Astrocyte (in vitro differentiated cells and primary cell): Measurements from ENCODE around the gene SDK1.

Experiments used
- CTCF ChIP-seq: IDR thresholded peaks from 2 replicates; pipeline ENCODE4 v1.5.1; 2011; ENCODE audit warnings: low read depth, mild to moderate bottlenecking, inconsistent platforms, low read length, moderate library complexity; ENCODE audit not compliant: insufficient read depth
- EZH2 ChIP-seq: IDR thresholded peaks from 2 replicates; pipeline ENCODE4 v1.6.1; 2012; ENCODE audit warnings: mild to moderate bottlenecking, low read length, inconsistent platforms; ENCODE audit not compliant: insufficient read depth

GRCh38 chr7:4123346-4123745 lies 822.3 kb downstream of the SDK1 start:
- no peak for TF ChIP-seq CTCF
- no peak for TF ChIP-seq EZH2
